Measurements from ENCODE around the gene MYCBPAP.

MYCBPAP gene

DNA sequence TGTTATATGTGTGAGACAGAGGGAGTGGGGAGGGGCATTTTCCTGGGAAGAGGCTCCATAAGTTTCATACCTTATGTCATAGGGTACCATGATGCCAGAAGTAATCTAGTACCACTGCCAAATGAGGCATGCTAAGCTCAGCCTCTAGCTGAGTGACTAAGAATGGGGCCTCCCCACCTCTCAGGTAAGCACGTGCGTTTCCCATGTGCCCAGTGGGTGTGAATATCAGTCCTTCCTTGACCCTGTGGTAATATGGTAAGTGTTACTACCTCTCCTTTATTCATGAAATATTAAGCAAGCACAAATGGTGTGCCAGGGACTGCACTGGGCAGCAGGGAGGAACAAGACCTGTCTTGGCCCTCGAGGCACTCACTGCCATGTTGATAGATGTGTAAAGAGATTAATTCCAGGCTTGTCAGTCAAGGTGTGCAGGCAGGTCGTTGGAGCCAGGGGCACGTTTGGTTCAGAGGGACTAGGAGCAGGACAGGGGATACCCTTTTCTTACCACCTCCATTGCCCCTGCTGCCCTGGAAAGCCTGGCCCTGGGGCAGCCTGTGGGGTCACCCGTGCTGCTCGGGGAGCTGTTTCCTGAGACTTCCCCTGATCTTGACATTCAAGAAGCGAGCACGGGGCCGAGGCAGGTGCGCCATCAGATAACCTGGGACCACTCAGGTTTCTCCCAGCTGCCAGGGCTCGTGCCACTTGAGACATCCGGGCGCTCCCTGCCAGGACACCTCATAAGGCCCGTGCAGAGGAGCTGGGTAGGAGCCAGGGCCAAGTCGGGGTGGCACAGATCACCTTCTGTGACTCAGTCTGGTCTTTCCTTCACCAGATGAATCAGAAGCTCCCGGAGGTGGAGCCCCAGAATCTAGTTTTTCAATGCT lies 20.8 kb upstream of the MYCBPAP start:
- no peak for DNase-seq

DNA sequence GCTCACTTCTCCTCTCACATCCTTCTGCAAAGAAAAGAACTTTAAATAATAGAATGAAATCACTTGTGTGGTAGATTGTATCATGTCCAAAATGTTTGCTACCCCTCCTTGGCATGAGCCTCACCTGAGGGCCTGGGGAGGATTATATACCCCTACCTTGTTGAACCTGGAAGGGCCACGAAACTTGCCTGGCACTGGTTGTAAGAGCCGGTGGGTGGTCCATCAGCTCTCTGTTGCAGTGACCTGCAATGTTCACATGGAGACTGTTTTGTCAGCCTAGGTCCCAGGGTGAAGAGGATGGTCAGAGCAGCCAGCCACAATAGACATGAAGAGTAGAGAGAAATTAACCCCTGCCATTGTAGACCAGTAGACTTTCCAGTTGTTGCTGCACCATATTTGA lies 19.4 kb upstream of the MYCBPAP start:
- DNase-seq: no peak

DNA sequence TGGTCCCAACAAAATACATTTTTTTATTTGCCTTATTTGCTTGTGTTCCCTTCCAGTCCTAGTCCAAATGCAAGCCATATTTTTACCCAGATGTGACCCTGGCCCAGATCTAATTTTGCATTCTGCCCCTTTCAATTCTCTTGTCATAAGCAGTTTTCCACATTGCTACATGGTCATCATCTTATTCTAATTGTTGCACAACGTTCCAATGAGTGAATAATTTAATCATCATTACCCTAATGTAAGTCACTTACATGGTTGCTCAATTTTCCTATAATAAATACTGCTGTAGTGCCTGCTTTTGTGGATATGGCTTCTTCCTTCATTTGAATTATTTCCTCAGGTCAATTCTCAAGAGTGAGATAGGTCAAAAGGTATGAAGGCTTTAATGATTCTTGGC lies 16.7 kb upstream of the MYCBPAP start:
- no peak for DNase-seq

DNA sequence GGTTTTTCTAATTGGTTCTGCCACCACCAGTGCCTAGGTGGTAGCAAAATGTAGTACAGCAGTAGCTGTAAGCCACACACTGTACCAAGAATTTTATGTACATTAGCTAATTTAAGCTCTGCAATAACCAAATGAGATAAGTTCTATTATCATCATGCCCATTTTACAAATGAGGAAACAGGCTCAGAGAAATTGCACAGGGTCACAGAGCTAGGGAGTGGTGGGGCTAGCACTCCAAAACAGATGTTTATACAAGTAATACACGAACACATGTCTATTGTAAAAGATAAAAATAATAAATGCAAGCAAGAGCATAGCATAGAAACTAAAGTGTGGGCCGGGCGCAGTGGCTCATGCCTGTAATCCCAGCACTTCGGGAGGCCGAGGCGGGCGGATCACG lies 16.0 kb upstream of the MYCBPAP start:
- no peak for DNase-seq

DNA sequence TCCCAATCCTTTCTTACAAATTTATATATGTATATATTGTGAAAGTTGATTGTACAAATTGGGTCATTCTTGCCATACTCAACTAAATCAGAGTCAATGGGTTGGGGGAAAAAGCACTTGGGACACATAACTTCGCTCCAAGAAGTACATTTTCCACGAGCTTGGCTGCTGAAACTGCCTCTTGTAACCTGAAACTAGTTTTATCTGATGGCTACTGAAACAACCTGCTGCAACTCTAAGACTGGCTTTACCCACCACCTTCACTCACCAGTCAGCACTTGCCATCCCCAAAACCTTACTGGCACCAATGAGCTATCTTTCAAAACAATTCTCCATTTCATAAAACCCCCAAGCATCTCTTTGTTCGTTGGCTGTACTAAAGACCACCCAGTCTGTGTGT lies 14.5 kb upstream of the MYCBPAP start:
- DNase-seq: no peak

DNA sequence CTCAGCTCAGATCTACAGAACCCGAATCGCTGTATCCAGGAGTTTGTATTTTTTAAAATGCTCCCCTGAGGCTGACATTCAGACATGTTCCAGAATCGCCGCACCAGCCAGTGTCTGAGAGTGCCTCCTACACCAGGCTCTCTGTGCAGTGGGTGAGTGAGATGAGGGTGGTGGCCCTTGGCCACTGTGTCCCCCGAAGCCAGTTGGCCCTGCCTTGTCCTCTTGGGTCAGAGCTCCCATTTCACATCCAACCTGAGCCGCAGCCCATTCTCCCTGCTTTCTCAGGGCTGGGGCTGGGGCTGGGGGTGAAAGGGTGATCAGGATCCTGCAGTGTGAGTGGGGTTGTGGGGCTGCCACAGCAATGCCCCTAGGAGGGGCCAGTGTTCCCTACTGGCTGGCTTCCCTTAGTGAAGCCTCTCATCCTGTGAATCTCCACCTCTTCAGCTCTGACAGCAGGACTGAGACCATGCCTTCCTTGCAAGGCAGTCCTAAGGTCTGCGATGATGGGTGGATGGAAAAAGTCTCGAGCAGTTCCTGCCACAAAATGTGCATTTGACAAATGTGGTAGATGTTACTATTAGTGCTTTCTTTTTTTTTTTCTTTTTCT lies 12.9 kb upstream of the MYCBPAP start:
- no peak for DNase-seq

DNA sequence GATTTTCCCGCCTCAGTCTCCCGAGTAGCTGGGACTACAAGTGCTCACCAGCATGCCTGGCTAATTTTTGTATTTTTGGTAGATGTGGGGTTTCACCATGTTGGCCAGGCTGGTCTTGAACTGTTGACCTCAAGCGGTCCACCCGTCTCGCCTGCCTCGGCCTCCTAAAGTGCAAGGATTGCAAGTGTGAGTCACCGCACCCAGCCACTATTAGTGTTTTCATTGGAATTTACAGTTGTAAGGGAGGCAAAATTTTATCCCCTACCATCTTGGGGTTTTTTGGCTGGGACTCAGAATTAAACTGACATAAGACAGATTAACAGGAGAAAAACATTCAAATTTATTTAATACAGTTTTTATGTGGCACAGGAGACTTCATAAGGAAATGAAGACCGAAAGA lies 12.3 kb upstream of the MYCBPAP start:
- no peak for DNase-seq

DNA sequence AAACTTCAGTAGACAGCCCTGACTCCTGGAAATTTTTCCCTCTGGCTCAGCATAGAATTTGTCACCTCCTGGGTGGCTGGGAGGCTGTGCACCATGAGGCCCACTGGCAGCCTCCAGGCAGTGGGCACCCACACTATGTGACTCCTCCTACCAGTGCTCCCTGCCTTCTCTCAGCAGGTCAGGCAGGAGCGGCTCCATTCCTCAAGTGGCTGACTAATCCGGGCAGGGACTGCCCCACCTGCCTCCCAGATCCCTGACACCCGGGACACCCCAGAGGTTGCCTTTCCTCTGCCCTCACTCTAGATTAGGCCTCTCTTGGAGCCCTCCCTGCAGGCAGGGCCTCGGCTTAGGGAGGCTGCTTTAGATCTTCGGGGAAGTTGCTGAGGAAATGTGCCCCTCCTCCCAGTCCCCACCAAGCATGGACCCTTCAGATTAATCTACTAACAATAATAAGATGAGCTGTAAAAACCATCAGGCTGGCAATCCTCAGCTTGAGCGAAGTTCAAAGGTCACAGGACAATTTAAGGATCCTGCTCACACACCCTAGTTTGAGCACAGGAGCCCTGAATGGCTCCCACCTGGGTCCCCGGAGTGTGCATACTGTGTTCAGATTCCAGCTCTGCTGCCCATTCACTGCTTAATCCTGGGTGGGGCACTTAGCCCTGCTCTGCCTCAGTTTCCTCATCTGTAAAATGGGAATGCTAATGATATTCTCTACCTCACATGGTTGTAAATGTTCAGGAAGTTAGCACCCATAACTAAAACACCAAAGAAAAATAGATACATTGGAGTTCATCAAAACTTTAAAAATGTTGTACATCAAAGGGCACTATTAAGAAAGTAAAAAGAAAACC lies 10.0 kb upstream of the MYCBPAP start:
- DNase-seq: no peak

DNA sequence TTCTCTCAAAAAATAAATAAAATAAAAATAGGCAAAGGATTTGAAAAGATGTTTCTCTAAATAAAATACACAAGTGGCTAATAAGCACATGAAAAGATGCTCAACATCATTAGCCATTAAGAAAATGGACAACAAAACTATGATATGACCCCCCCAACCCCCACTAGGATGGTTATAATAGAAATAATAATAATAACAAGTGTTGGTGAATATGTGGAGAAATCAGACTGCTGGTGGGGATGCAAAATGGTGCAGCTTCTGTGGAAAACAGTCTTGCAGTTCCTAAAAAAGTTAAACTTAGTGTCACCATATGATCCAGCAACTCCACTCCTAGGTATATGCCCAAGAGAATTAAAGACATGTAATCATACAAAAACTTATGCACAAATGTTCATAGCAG lies 9.0 kb upstream of the MYCBPAP start:
- no peak for DNase-seq

DNA sequence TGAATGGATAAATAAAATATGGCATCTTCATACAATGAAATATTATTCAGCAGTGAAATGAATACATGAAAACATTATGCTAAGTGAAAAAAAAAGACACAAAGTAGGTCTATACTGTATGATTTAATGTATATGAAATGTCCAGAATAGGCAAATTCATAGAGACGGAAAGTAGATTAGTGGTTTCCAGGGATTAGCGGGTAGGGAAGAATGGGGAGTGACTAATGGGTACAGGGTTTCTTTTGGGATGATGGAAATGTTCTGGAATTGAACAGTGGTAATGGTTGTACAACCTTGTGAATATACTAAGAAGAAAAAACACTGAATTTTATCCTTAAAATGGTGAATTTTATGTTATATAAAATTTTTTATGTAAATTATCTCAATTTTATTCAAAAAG lies 8.5 kb upstream of the MYCBPAP start:
- DNase-seq: no peak

DNA sequence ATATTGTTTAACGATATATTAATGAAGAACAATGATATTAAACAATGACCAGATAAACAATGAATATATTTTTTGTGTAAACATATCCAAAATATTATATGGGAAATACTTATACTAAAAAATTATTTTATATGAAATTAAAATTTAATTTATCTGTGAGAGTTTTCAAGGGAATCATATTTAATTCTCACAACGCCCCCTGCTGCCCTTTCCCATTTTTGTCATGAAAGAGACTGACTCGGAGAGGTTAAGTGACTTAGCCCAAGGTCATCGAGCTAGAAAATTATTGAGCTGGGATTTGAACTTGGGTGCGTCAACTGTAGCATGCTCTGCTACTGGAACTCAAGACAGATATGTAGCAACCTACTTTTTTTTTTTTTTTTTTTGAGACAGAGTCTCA lies 7.2 kb upstream of the MYCBPAP start:
- DNase-seq: peak in 1 of 2 donors; percentile 52

DNA sequence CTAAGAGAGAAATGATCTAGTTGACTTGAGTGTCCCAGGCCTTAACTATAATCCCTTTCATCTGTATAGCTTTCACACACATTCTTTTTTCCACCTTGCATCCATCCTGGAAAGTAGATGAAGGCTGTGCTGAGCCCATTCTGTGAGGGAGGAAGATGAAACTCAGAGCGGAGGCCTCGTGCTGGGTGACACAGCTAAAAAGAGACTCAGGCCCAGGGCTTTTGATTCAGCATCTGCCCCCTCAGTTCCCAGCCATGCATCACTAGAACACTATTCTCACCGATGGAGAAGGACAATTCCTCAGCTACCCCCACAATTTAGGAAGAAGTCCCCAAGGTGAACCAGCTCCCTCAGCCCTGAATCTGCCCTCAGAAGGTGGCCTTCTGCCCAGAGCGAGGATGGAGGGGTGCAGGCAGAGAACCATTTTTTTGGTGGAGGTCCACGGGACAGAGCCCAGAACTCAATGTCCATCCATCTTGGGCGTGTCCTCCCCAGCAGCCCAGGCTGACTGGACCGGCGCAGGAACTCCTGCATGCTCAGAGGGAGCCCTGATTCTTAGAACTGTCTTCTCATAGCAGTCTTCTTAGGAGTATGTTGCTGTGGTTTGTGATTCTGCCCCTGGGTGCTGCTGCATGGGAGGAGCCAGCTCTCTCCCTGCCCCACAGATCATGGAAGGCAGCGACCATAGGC lies 5.8 kb upstream of the MYCBPAP start:
- DNase-seq: no peak

DNA sequence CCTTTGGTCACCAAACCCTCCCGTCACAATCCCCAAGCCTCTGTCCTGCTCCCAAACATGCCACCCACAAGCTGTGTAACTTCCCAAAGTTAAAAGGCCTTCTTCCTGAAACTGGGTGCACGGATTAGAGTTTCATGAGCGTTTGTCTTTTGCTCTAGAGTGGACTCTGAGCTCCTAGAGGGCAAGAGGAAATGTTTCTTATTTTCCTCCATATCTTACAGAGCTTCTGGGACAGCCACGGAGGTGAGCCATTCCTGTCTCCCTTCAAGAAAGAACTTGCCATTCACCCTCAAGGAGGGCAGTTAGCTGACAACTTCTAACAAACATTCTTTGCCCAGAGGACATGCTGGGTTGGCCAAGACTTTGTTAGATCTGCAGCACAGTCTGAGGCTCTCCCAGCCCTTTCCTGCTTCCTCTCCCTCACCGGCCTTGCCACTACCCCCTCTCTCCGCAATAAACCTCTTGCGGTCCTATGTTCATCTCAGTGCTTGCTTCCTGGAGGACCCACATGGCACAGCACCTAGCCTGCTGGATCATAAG lies 2.6 kb upstream of the MYCBPAP start:
- DNase-seq: no peak

DNA sequence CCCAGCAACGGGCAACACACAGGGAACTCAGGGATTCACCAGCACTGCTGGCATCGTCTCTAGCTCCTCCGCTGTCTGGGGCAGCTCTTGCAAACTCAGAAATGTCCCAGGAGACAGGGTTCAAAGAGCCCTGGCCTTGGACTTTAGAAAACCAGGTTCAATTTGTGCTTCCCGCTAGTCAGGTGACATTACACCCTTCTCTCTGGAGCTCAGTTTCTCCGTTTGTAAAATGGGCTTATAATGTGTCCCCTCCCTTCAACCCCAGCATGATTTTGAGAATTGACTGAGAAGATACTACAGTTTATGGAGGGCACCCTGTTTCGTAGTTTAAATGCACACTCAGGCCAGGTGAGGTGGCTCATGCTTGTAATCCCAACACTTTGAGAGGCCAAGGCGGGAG lies 1.9 kb upstream of the MYCBPAP start:
- DNase-seq: no peak

DNA sequence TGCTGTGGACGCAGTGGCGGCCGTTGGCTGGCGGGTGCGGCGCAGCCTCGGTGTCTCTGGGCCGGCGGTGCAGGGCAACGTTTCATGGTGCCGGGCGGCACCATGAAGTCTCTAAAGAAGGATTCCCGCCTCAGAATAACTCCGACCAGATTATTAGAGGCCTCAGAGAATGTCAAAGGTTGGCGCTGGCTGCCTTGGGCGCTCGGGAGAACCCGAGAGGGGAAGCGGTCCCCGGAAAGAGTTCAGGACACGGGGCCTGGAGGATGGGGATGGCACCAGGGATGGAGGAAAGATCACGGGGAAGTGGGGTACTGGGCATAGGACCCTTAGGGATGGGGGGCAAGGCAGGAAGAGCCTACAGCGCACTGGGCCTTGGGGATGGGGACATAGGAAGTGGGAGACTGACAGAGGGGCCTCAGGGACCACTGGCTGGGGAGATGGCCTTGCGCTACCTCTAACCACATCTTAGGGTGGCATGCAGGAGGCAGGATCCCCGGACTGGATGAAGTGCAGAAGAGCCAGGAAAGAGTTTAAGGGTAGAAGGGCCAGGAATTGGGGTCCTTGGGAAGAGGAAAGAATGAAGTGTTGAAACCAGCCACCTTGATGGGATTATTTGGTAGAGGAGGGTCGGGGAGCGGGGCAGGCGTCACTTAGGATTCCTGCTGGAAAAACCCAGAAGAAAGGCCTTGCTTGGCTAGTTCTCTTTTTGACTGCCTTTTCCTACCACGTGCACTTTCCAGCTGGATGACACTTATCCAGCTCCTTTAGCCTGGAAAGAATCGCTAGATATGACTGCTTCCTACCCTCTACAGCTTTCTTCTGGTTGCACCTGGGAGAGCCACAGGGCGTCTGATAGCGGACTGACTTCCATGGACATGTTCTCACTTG lies 578 bp downstream of the MYCBPAP start:
- no peak for DNase-seq

DNA sequence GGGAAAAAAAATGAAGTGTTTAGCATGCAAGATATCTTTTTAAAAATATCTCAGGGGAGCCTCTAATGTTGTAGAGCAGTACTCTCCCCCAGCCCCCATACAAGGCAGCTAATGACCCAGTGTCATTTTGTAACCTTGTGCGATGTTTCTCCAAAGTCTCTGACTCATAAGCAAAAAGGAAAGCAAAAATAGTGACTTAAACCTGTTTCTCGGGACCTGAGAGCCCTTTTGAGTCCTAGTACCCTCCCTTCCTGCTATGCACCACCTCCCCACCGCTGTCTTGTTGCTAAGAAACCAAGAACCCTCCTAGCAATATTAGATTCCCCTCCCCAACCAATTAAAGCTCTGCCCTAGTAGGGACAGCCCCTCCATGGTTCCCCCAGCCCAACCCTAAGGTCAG lies 2.8 kb downstream of the MYCBPAP start:
- peak; percentile 38 to 72 for DNase-seq

DNA sequence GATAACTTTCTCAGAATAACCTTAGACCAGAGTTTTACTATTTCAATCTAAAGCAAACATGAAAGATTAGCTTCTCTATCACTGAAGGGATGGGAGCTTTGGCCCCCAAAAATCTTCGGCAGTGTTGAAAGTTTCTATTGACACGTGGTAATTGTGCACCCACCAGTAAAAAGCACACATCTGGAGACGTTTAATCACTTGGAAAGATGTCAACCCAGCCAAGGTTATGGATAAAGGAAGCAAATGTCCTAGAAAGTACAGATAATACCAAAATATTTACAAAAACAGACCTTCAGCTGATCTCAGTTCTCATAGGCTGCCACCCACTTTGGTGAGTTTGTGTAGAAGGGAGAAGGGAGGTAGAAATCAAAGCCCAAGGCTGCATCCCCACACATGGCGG lies 5.3 kb downstream of the MYCBPAP start:
- no peak for DNase-seq

DNA sequence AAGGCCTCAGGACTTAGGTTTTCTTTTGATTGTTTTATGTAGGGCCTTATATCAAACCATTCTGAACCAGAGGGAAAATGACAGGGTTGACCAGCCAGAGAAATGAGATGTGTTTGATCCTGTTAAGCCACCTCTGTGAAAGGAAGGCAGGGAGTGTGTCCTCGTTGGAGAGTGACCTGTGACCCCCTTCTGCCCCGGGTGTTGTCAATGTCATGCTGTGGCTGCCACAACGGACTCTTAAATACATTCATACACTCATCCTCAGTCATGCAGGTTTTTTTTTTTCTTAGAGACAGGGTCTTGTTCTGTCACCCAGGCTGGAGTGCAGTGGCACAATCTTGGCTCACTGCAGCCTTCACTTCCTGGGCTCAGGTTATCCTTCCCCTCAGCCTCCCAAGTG lies 6.1 kb downstream of the MYCBPAP start:
- DNase-seq: no peak

DNA sequence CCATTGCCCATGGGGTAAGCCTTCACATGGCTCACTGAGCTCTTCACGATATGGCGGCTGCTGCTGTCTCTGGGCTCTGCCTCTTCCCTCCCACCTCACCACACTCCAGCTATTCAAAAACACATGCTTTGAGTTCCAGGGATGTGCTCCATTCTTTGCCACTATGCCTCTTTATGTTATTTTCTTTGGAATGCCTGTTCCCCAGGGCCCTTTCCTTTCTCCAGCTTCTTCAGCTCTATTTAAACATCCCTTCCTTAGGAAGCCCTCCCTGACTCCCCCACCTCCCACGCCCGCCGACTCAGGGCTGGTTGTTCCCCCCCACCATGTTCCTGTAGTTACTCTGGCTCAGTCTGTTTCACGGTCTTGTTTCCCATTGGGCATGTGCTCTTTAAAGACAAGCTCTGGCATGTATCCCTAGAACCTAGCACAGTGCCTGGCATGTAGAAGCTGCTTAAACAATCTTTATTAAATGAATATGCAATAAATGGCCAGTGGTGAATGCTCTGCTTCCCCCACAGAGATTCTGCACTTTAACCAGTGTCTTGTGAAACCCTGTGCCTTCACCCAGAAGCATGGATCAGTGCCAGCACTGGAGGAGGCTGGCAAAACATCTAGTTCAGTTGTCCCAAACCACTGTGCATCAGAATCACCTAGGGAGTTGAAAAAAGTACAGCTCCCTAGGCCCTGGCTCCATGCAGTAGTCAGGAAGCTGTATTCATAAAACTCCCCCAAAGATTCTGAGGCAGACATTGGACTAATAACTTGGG lies 6.9 kb downstream of the MYCBPAP start:
- no peak for DNase-seq

DNA sequence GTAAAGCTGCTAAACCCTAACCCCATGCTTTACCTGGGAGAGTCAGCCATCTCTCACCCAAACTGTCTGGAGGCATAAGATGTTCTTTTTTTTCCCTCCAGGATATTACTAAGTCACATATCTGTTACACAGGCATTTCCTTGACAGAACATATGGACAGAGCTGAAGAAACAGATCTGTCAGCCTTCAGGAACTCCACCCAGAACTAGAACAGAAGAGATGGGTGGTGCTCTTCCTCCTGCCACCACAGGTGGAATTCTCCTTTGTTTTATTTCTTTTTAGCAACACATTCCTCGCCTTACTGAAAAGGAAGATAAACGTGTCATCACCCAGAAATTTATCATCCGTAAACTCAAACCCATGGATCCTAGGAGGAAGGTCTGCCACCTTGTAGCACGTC lies 8.8 kb downstream of the MYCBPAP start:
- no peak for DNase-seq
